Measurements from ENCODE around the gene DUSP5.

DNA sequence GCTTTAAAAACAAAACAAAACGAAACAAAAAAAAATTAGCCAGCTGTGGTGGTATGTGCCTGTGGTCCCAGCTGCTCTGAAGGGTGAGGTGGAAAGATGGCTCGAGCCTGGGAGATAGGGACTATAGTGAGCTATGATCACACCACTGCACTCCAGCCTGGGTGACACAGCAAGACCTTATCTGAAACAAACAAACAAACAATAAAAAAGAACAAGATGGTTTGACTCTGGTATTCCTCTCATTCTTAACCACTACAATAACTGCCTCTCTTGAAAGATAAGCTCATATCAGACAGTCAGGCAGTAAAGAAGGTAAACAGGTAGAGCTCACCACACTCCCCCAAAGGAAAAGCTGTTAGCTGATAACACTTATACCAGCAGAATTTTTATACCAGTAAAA lies 14.1 kb upstream of the DUSP5 start:
- TF ChIP-seq REST (IDR thresholded peaks at IDR 0.05; ENCODE audit: insufficient read depth in 1 of 2, low read depth in 2 of 2, low read length in 2 of 2) (no peak), POLR2AphosphoS5 (IDR thresholded peaks at IDR 0.05; ENCODE audit: low read depth, low read length) (no peak), TAF1 (IDR thresholded peaks at IDR 0.05; ENCODE audit: borderline replicate concordance, insufficient read depth, low read length) (no peak), SIN3A (IDR thresholded peaks at IDR 0.05; ENCODE audit: borderline replicate concordance, insufficient read depth, low read length) (no peak)
